Activated naive CD4-positive, alpha-beta T cell treated with anti-CD3 and anti-CD28 coated beads for 36 hours (primary cell): Measurements from ENCODE around the gene CCDC74A. TPM values are rescaled to one million over a fixed set of nuclear protein-coding genes. Genes with fewer than 3 reads are reported as not detected.
"Not testable (repeated sequence)": the region's sequence is repeated elsewhere in the genome, so short reads cannot be mapped to it uniquely, and the experiment has no call there.

Experiments used
- CTCF ChIA-PET: fragments of 350-600 bp; sonication (Branson Sonifier 250); formaldehyde crosslinking; loops from one replicate; lab custom pipeline; 2021; ENCODE audit warnings: antibody characterized with exemption; lab: Charles Lee
- DNase-seq: peaks from one replicate; pipeline ENCODE4 v3.0.0-alpha.2; 2020
- H3K27ac Mint-ChIP-seq: one replicate; pipeline ENCODE4 v1.8.0; 2021; ENCODE audit warnings: mild to moderate bottlenecking, mixed read lengths
- H3K27me3 Mint-ChIP-seq: one replicate; pipeline ENCODE4 v1.8.0; 2021; ENCODE audit warnings: low read depth, mixed read lengths
- H3K36me3 Mint-ChIP-seq: one replicate; pipeline ENCODE4 v1.8.0; 2021; ENCODE audit warnings: low read depth, mixed read lengths
- H3K4me1 Mint-ChIP-seq: one replicate; pipeline ENCODE4 v1.8.0; 2021; ENCODE audit warnings: low read depth, mixed read lengths
- H3K4me3 Mint-ChIP-seq: one replicate; pipeline ENCODE4 v1.8.0; 2021; ENCODE audit warnings: mild to moderate bottlenecking, moderate library complexity, mixed read lengths
- H3K9me3 Mint-ChIP-seq: one replicate; pipeline ENCODE4 v1.8.0; 2021; ENCODE audit warnings: mixed read lengths
- intact Hi-C: fragments of 100-400 bp; cut with micrococcal nuclease; formaldehyde crosslinking; loops from one replicate; pipeline ENCODE4 v1.15.1; 2023
- total RNA-seq, 2 experiments: library from RNA; stranded (reverse); gene quantifications; one replicate each; pipeline ENCODE4 v1.2.3, GENCODE V29; 2021

Gene CCDC74A
- total RNA-seq, 2 experiments from 2014 or later, result 6.8 to 7.1 TPM

GRCh38 chr2:131534965-131535364, 7.3 kb downstream of the CCDC74A start:
- H3K4me3 Mint-ChIP-seq, intact Hi-C loops, H3K27me3 Mint-ChIP-seq, DNase-seq, H3K4me1 Mint-ChIP-seq, CTCF ChIA-PET, H3K27ac Mint-ChIP-seq, H3K9me3 Mint-ChIP-seq, H3K36me3 Mint-ChIP-seq: not testable (repeated sequence)

- CTCF ChIA-PET, result no interaction called here
- no peak for DNase-seq
- H3K27ac Mint-ChIP-seq, result no peak overlapping the region
- H3K27me3 Mint-ChIP-seq, result no peaks in the 10 kb centered on the region
- H3K9me3 Mint-ChIP-seq, result no peaks in the 10 kb centered on the region
- H3K4me3 Mint-ChIP-seq, result no peak overlapping the region
- no peaks in the 10 kb centered on the region for H3K36me3 Mint-ChIP-seq
- H3K4me1 Mint-ChIP-seq, result no peaks in the 10 kb centered on the region
- intact Hi-C loops, result no loop called here
These were observed 7.8 kb downstream of the CCDC74A start for GRCh38 chr2:131535526-131535925.

GRCh38 chr2:131535951-131536826, 8.5 kb downstream of the CCDC74A start:
- H3K9me3 Mint-ChIP-seq, H3K27me3 Mint-ChIP-seq, CTCF ChIA-PET, H3K4me3 Mint-ChIP-seq, DNase-seq, intact Hi-C loops, H3K27ac Mint-ChIP-seq, H3K36me3 Mint-ChIP-seq, H3K4me1 Mint-ChIP-seq: not testable (repeated sequence)

- H3K4me1 Mint-ChIP-seq, H3K27me3 Mint-ChIP-seq, DNase-seq, H3K9me3 Mint-ChIP-seq, intact Hi-C loops, CTCF ChIA-PET, H3K4me3 Mint-ChIP-seq, H3K27ac Mint-ChIP-seq, H3K36me3 Mint-ChIP-seq: not testable (repeated sequence)
These were observed 9.2 kb downstream of the CCDC74A start for GRCh38 chr2:131536841-131537240.

- DNase-seq, H3K36me3 Mint-ChIP-seq, H3K27ac Mint-ChIP-seq, H3K27me3 Mint-ChIP-seq, CTCF ChIA-PET, intact Hi-C loops, H3K4me1 Mint-ChIP-seq, H3K4me3 Mint-ChIP-seq, H3K9me3 Mint-ChIP-seq: not testable (repeated sequence)
These were observed 11.2 kb downstream of the CCDC74A start for GRCh38 chr2:131538856-131539255.

GRCh38 chr2:131542438-131543384, 15.0 kb downstream of the CCDC74A start:
- intact Hi-C loops, result loop anchor here (5.0 kb wide), 1 partner anchor 390 kb away; no protein-coding TSS in a partner anchor
- no peaks in the 10 kb centered on the region for H3K36me3 Mint-ChIP-seq
- no peaks in the 10 kb centered on the region for H3K27me3 Mint-ChIP-seq
- CTCF ChIA-PET, result interaction anchor here (0.7 kb wide), 1 partner anchor 1154 kb away, joined by 5 read pairs; no protein-coding TSS in a partner anchor
- no peak overlapping the region for H3K4me3 Mint-ChIP-seq
- no peak overlapping the region for H3K27ac Mint-ChIP-seq
- no peaks in the 10 kb centered on the region for H3K4me1 Mint-ChIP-seq
- H3K9me3 Mint-ChIP-seq, result peaks cover 2% of the 10 kb centered on the region
- DNase-seq, result no peak

- no peak overlapping the region for H3K4me3 Mint-ChIP-seq
- intact Hi-C loops, result loop anchor here (5.0 kb wide), 1 partner anchor 391 kb away; no protein-coding TSS in a partner anchor
- peaks cover 2% of the 10 kb centered on the region for H3K9me3 Mint-ChIP-seq
- H3K36me3 Mint-ChIP-seq, result no peaks in the 10 kb centered on the region
- no peaks in the 10 kb centered on the region for H3K4me1 Mint-ChIP-seq
- H3K27ac Mint-ChIP-seq, result no peak overlapping the region
- H3K27me3 Mint-ChIP-seq, result no peaks in the 10 kb centered on the region
- no peak for DNase-seq
- CTCF ChIA-PET, result interaction anchor here (0.7 kb wide), 1 partner anchor 1155 kb away, joined by 5 read pairs; no protein-coding TSS in a partner anchor
These were observed 15.8 kb downstream of the CCDC74A start for GRCh38 chr2:131543385-131543891.

GRCh38 chr2:131544006-131544812, 16.5 kb downstream of the CCDC74A start:
- intact Hi-C loops, result loop anchor here (5.0 kb wide), 1 partner anchor 392 kb away; no protein-coding TSS in a partner anchor
- H3K36me3 Mint-ChIP-seq, H3K4me1 Mint-ChIP-seq, CTCF ChIA-PET, H3K9me3 Mint-ChIP-seq, H3K4me3 Mint-ChIP-seq, DNase-seq, H3K27ac Mint-ChIP-seq, H3K27me3 Mint-ChIP-seq: not testable (repeated sequence)

- H3K27me3 Mint-ChIP-seq, H3K36me3 Mint-ChIP-seq, DNase-seq, H3K27ac Mint-ChIP-seq, H3K4me3 Mint-ChIP-seq, H3K9me3 Mint-ChIP-seq, H3K4me1 Mint-ChIP-seq, CTCF ChIA-PET: not testable (repeated sequence)
- intact Hi-C loops, result loop anchor here (5.0 kb wide), 1 partner anchor 392 kb away; no protein-coding TSS in a partner anchor
These were observed 17.1 kb downstream of the CCDC74A start for GRCh38 chr2:131544813-131545165.

- no peak overlapping the region for H3K4me3 Mint-ChIP-seq
- no peaks in the 10 kb centered on the region for H3K36me3 Mint-ChIP-seq
- H3K27ac Mint-ChIP-seq, result no peak overlapping the region
- H3K4me1 Mint-ChIP-seq, result no peaks in the 10 kb centered on the region
- no peaks in the 10 kb centered on the region for H3K9me3 Mint-ChIP-seq
- peaks cover 21% of the 10 kb centered on the region for H3K27me3 Mint-ChIP-seq
- DNase-seq, result no peak
- intact Hi-C loops, result no loop called here
- CTCF ChIA-PET, result no interaction called here
These were observed 25.2 kb downstream of the CCDC74A start for GRCh38 chr2:131552871-131553270.

- H3K4me1 Mint-ChIP-seq, result no peaks in the 10 kb centered on the region
- H3K27me3 Mint-ChIP-seq, result peaks cover 18% of the 10 kb centered on the region
- H3K36me3 Mint-ChIP-seq, result no peaks in the 10 kb centered on the region
- no peak for DNase-seq
- no peaks in the 10 kb centered on the region for H3K9me3 Mint-ChIP-seq
- no peak overlapping the region for H3K27ac Mint-ChIP-seq
- no peak overlapping the region for H3K4me3 Mint-ChIP-seq
- intact Hi-C loops, result no loop called here
- CTCF ChIA-PET, result no interaction called here
These were observed 29.3 kb downstream of the CCDC74A start for GRCh38 chr2:131556998-131557397.
